ENCODE results near the gene SSC5D.
"Not testable (repeated sequence)": the region's sequence is repeated elsewhere in the genome, so short reads cannot be mapped to it uniquely, and the experiment has no call there.

The SSC5D gene

GRCh38 chr19:55487924-55488687, at the start of gene SSC5D:
SSC5D (plus strand) TSS chr19:55488436; CDS start chr19:55488590, 154 bp downstream.
- DNase-seq (ENCODE audit: low read depth, low spot score), result no peak

- no peak for DNase-seq (ENCODE audit: low read depth, low spot score)
Measured at GRCh38 chr19:55439052-55439451, 49.2 kb upstream of the SSC5D start.

- no peak for DNase-seq (ENCODE audit: low read depth, low spot score)
Measured at GRCh38 chr19:55440411-55441105, 47.7 kb upstream of the SSC5D start.

GRCh38 chr19:55441319-55441691, 46.9 kb upstream of the SSC5D start:
- no peak for DNase-seq (ENCODE audit: low read depth, low spot score)

GRCh38 chr19:55441692-55442321, 46.4 kb upstream of the SSC5D start:
- DNase-seq (ENCODE audit: low read depth, low spot score), result no peak

GRCh38 chr19:55442372-55442961, 45.8 kb upstream of the SSC5D start:
- no peak for DNase-seq (ENCODE audit: low read depth, low spot score)

- no peak for DNase-seq (ENCODE audit: low read depth, low spot score)
Measured at GRCh38 chr19:55443045-55443823, 45.0 kb upstream of the SSC5D start, which contains the start of gene SHISA7. SHISA7 (minus strand) TSS chr19:55443300; CDS start chr19:55442863, 437 bp downstream.

- no peak for DNase-seq (ENCODE audit: low read depth, low spot score)
Measured at GRCh38 chr19:55443824-55444480, 44.3 kb upstream of the SSC5D start.

- no peak for DNase-seq (ENCODE audit: low read depth, low spot score)
Measured at GRCh38 chr19:55444646-55445045, 43.6 kb upstream of the SSC5D start.

- DNase-seq (ENCODE audit: low read depth, low spot score), result no peak
Measured at GRCh38 chr19:55446060-55446459, 42.2 kb upstream of the SSC5D start.

GRCh38 chr19:55447421-55448174, 40.6 kb upstream of the SSC5D start:
- DNase-seq (ENCODE audit: low read depth, low spot score), result no peak

- not testable (repeated sequence) for DNase-seq (ENCODE audit: low read depth, low spot score)
Measured at GRCh38 chr19:55448175-55448490, 40.1 kb upstream of the SSC5D start.

- no peak for DNase-seq (ENCODE audit: low read depth, low spot score)
Measured at GRCh38 chr19:55449469-55449868, 38.8 kb upstream of the SSC5D start.

GRCh38 chr19:55451163-55451964, 36.9 kb upstream of the SSC5D start:
- DNase-seq (ENCODE audit: low read depth, low spot score), result no peak

- DNase-seq (ENCODE audit: low read depth, low spot score), result no peak
Measured at GRCh38 chr19:55451965-55452748, 36.1 kb upstream of the SSC5D start.

- DNase-seq (ENCODE audit: low read depth, low spot score), result no peak
Measured at GRCh38 chr19:55452749-55453346, 35.4 kb upstream of the SSC5D start.

- DNase-seq (ENCODE audit: low read depth, low spot score), result no peak
Measured at GRCh38 chr19:55453511-55454260, 34.5 kb upstream of the SSC5D start.
